H4 (cell line): ENCODE measurements around the gene AIM2. TPM values are rescaled to one million over a fixed set of nuclear protein-coding genes. Genes with fewer than 3 reads are reported as not detected.
"Not testable (repeated sequence)": the region's sequence is repeated elsewhere in the genome, so short reads cannot be mapped to it uniquely, and the experiment has no call there.

ENCODE experiments used
- DNase-seq: peaks from one replicate; pipeline ENCODE4 v3.0.0-alpha.2; 2015; ENCODE audit warnings: low spot score
- total RNA-seq: library from RNA; depleted of rRNA; stranded (reverse); fragments of >200 nt; shearing (Covaris generic); gene quantifications from 2 replicates; pipeline ENCODE4 v1.2.3, GENCODE V29; 2014

AIM2 gene
- total RNA-seq, 1 experiment from 2014 or later = 39.5 TPM

DNA sequence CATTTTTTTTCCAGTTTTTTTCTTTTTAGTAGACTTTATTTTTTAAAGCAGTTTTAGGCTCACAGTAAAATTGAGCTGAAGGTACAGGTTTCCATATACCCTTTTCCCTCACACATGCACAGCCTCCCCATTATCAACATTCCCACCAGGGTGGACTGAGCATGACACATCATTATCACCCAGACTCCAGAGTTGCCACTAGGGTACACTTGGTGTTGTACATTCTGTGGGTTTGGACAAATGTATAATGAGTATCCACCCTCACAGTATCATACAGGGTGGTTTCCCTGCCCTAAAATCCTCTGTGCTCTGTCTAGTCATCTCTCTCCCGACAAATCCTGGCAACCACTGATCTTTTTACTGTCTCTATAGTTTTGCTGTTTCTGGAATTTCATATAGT, 3.0 kb upstream of the AIM2 start:
- no peak for DNase-seq

DNA sequence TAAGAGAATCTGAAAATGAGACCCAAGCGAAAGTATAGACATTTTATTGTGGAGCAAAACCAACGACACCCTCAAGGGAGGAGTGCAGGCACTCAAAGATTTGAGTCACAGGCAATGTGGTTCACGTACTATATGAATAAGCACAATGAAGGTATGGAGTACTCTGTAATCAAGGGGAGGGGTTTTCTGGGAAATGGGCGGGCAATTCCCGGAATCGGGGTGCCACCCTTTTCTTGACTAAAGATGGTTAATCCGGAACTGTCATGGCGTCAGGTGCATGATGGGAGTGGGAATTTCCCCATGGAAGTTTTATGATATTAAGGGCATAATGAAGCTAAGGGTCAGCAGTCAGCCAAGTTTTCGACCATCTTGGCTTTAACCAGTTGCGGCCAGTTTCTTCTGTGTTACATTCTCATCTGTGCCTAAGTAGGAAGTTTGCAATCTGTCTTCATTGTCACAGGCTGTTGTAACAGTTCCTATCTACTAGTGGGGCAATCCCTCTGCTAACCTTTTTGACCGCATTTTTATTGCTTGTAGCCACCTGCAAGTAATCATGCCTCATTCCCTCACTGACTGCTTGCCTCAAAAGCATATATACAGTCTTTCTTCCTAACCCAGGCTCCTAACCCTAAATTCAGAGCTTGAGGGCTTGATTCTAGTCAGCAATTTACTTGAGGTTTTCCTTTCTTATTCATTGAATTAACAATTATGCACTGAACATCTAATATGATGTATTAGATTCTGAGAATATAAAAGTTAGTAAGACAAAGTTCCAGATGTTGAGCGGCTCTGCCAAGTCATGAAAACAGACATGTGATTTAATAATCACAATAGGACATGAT, 775 bp upstream of the AIM2 start:
- DNase-seq = peak; percentile 94

DNA sequence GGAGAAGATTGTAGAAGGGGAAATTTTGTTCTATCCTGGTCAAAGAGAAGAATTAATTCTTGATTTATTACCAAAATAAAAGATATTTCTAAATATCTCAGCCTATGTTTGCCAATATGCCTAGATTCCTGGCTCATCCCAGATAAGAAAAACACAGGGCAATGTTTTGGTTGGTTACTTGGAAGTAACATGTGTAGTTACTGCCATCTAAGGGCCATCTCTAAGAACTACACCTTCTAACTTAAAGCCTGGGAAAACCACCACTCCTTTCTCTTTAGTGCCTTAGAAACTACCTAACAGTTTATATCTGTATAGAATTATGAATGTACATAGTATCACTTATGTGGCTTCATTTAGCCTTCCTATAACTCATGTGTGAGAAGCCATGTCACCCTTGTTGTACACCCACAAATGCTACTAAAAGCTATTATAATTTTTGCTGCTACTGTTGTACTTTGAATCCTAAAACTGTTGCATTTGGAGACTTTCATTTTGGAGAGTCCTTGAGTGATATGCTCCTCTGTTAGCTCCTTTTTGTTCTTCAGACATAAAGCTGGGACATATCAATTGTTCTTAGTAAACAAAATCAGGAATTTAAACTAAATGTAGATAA, 4.5 kb downstream of the AIM2 start:
- peak; percentile 74 for DNase-seq

DNA sequence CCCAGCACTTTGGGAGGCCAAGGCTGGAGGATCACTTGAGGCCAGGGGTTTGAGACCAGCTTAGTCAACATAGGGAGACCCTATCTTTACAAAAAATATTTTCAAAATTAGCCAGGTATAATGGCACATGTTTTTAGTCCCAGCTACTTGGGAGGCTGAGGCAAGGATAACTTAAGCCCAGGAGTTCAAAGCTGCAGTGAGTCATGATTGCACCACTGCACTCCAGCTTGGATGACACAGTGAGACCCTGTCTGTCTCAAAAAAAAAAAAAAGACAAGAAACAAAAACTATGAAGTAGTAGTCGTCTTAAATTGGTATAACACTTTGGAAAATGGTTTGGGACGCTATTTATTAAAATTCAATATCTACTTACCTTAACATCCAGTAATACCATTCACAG, 7.7 kb downstream of the AIM2 start:
- no peak for DNase-seq

DNA sequence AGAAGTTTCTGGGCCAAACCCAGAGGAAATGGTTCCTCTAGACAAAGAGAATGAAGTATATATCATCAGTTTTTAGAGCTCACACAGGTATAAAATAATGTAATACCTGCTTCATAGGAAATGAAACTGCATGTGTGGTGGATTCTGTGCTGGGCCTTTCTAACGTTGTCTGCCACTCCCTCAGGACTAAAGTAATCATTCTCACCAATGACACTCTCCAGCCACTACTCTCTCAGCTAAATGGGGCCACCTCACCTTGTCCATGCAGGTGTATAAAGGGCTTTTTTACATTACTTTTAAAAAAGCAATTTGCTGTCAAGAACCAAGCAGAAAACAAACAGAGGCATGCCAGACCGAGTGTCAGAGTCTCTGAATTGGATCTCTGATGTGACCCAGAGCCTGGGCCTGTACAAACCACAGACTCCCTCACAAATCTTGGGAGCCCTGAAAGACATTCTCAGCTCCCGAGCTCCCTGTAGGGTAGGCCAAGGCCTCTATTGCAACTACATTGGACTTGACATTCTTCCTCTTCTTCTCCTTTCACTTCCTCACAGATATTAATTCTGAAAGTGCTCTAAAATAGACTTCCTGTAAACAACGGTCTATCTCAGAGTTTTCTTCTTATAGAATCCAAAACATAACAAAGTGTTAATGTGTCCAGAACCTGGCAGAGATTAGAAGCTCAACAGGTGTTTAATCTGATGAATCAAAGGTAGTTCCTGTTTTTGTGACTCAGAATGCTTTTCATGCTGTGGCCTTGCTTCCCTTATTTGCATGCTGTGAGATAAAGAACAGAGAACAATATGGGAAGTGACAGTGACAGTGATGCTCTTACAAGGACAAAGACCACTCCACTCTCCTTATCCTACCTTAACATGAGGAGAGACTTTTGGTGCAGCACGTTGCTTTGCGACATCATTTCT, 8.6 kb downstream of the AIM2 start:
- no peak for DNase-seq

DNA sequence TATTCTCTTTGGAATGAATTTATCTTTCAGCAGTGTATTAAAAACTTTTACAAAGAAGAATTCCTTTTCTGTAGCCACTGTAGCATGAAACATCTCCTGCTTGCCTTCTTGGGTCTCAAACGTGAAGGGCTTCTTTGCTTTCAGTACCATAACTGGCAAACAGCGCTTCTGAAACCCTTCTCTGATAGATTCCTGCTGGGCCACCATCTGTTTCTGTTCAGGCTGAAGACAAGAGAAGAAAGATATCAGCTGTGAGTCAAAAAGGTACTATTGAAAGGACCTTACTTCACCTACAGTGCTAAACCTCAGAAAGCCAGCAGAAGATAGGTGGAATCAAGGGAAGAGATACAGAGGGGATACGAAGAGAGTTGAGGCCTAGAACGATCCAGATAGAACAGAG, 10.5 kb downstream of the AIM2 start:
- no peak for DNase-seq

DNA sequence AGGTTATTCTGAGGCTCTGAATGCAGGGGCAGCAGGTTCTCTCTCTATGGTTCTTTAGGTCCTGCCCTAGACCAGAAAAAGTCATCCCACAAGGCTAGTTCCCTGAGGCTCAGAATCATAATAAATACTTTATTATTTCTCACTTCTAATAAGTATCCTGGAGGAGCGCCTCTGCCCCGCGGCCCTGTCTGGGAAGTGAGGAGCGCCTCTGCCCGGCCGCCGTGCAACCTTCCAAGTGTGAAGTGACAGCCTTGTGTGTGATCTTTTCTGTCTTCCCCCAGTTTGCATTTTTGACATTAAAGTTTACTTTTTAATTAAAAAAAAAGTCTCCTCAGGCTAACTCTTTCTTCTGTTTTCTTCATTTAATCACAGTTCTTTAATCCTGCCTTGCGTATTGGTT, 11.5 kb downstream of the AIM2 start:
- no peak for DNase-seq

DNA sequence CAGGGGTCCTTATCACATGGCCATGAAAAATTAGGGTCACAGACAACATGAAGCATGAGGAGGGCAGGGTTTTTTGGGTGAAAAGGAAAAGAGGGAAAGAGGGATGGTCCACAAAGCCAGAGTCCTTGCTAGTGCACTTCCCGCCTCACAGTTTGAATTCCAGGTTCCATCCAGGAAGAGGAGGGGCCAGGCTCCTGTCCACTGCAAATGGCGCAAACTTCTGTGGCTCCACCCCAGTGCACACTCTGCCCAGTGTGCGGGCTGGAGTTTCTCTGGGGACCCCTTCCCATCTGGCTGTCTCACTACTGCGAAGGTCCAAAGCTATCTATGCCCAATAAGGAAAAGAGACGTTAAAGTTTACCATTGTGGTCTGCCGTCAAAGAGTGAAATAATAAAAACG, 17.8 kb downstream of the AIM2 start:
- no peak for DNase-seq

DNA sequence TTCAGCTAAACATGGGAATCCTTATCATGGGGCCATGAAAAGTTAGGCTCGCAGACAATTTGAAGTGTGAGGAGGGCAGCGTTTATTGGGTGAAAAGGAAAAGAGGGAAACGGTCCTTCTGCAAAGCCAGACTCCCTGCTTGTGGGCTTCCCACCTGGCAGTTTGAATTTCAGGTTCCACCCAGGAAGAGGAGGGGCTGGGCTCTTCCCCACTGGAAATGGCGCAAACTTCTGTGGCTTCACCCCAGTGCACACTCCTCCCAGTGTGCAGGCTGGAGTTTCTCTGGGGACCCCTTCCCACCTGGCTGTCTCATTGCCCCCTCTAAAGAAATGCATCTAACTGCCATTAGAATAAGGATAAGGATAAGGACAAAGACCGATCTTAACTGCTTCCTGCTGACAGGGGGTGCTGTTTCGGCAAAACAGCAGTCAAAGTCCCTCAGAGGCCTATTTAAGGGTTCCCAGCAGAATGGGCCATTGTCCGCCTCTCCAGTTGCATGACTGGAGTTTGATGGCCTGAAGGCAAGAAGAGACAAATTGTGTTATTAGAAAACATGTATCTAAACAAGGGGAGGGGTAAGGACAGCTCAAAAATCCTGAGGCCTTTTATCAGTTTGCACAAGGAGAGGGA, 20.4 kb downstream of the AIM2 start:
- peak; percentile 30 for DNase-seq

DNA sequence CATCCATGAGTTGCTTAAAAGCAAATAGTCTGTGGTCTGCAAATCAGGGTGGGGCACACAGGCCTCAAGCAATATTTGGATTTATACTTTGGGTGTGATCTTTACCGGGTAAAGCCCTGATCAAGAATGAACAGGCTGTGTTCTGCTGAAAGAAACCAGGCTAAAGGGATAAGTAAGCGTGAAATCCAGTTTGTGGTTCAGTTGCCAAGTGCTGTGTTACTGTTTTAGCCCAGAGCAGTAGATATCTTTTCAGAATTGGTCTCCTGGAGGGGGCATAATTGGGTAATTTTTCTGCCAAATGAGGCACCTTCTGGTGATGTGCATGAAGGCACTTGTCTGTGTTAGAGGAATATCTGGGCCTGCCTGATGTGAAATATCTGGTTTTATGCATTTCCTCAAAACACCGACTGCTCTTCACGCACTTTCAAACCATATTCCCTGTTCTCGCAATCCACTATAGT, 21.4 kb downstream of the AIM2 start:
- DNase-seq = no peak

DNA sequence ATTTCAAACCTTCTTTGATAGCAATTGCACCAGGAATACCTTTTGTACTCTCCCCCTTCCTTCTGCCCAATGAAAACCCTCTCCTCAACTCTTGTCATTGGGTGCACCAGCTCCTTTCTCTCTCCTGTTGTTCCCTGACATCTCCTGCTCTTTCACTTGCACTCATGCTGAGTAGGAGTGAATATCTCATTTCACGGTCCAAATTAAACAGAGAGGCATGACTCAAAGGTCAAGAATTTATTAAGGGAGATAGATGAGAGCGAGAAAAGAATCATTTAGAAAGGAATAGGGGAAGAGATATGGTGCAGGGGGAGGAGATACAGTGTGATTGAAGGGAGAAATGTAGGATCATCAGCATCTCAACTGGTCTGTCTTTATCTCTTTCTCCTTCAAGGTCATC, 22.1 kb downstream of the AIM2 start:
- DNase-seq = no peak

DNA sequence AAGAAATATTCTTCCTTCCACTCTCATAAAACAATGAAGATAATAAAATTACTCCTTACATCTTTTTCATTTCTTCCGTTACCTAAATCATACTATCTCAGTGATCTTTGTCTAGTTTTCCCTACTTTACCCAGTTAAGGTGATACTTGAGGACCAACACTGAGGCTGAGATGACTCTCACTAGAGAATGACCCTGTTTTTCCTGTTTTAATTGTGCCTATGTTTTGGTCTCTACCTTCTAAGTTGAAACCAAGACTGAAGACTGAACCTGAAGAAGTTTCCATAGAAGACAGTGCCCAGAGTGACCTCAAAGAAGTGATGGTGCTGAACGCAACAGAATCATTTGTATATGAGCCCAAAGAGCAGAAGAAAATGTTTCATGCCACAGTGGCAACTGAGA, 25.1 kb downstream of the AIM2 start:
- no peak for DNase-seq

DNA sequence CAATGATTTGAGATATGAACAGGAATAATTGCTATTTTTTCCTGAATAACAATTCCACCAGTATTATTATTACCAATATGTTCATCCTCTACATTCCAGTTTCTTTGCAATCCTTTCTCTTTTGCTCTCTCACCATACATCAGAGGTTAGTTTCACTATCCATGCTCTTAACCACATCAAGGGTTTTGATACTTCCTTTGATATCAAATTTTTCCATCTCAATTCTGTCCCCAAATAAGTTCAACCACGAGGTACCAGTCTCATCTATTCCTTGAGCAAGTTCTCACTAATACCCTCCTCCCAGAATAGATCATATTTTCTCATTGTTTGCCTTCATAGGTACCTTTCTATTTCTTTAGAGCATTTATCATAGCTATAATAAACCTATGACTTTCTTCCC, 30.1 kb downstream of the AIM2 start:
- not testable (repeated sequence) for DNase-seq

DNA sequence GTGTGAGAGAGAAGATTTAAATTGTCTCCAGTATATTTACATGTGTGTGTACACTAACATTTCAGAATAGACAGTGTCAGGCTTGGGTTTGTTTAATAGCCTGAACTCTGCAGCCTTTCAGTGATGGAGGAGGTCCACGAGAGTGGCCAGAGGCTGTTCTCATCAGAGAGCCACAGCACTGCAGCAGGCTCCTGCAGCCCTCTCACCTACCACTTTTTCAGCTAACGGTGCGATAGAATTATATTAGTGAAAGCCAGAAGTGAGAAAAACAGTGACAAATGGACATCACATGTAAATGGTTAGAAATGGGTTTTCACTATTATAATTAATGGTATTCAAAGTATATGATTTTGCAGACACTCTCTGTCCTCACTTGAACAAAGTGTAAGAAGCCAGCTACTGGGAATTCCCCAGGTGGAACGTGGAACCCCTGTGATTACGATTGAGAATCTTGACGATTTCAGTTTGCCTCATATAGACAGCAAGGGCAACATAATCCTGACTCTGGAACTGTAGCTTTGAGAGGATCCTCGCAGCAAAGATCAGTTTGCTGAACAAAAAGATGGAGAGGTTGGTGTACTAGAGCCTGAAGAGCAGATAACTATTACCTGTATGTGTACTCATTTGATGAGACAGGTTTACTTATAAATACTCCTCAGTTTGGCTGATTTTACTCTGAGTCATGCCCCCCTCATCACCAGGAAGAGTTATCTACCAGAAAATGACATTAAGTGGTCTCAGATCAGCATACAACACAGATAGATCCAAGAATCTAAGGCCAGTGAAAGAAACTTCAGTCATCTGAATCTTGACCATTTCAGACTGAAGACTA, 35.5 kb downstream of the AIM2 start:
- DNase-seq = no peak

DNA sequence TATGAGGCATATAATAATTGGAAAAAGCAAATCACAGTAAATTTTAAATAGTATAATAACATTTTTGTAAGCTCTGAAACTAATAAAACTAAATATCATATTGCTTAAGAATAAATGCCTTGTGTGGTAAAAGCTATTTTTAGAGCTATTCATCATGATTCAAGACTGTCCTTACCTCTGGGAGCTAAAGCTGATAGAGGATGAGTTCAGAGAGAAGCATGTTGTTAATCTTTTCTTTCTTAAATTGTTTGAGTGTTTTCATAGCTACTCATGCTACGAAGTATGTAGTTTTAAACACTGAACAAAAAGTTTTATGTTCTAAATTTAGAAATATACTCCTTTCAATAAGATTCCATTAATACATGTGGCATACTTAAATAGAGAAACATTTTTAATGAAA, 36.4 kb downstream of the AIM2 start:
- no peak for DNase-seq

DNA sequence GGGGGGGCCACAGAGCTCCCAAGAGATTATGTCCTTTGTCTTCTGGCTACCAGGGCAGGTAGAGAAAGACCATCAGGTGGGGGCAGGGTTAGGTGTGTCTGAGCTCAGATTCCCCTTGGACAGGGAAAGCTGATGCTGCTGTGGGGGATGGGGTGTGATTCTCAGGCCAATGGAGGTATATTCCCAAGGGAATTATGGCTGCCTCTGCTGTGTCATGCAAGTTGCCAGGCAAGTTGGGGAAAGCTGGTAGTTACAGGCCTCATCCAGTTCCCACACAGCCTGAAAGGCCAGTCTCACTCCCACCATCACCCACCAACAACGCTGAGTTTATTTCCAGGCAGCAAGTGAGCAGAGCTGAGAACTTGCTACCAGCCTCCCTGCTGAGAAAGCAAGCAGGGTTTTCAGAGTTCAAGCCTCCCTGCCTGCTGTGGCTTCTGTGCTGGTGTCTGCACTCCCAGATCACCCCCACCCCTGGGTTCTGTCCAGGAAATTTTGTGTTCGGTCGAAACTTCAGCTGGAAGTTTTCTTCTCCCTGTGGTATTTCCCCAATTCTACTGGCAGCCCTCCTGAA, 45.6 kb downstream of the AIM2 start:
- no peak for DNase-seq

DNA sequence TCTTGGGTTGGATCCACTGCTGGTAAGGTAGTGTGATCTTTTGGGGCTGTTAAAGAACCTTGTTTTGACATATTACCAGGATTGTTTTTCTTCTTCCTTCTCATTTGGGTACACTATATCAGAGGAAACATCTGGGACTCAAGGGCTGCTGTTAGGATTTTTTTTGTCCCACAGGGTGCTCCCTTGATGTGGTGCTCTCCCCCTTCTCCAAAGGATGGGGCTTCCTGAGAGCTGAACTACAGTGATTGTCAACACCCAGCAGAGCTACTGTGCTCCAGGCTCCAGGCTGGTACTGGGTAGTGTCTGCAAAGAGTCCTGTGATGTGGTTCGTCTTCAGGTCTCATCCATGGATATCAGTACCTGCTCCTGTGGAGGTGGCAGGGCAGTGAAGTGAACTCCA, 46.3 kb downstream of the AIM2 start:
- no peak for DNase-seq

DNA sequence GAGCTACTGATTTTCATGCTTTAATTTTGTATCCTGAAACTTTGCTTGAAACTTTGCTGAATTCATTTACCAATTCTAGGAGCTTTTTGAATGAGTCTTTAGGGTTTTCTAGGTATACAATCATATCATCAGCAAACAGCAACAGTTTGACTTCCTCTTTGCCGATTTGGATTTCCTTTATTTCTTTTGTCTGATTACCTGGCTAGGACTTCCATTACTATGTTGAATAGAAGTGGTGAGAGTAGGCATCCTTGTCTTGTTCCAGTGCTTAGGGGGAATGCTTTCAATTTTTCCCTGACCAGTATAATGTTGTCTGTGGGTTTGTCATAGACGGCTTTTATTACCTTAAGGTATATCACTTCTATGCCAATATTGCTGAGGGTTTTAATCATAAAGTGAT, 49.7 kb downstream of the AIM2 start:
- DNase-seq = not testable (repeated sequence)

DNA sequence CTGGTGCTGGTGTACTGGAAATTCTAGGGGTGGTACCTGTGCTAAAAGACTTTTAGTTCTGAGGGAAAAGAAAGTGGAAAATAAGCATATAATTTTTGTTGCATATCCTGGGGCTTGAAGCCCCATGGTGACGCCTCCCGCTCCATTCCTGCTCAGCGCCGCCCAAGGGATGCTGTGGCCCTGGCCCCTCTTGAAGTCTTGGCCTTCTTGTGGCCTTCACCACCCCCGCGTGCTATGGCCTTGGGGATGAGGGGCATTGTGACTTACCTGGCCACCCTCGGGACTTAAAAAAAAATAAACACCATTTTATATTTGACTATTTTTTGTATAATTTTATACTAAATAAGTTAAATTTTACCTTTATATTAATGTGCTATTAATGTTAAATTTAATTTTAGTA, 51.5 kb downstream of the AIM2 start:
- DNase-seq = no peak

DNA sequence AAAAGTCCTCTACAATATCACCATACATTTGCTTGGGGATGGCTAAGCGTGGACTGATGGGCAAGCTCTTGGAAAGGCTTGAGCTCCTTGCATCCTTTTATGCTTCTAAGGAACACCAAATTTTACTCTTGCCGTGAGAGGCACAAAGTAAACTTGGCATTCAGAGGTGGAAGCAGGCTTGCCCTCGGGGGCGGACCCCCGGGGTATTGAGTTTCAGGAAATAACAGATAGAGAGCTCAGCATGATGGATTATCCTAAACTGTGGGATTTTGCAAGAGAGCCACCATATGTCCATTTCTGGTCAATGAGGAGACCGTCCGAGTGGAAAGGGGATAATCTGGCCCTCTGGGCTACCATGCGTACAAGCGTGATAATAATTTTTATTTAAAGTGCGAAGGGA, 52.8 kb downstream of the AIM2 start:
- DNase-seq = no peak

DNA sequence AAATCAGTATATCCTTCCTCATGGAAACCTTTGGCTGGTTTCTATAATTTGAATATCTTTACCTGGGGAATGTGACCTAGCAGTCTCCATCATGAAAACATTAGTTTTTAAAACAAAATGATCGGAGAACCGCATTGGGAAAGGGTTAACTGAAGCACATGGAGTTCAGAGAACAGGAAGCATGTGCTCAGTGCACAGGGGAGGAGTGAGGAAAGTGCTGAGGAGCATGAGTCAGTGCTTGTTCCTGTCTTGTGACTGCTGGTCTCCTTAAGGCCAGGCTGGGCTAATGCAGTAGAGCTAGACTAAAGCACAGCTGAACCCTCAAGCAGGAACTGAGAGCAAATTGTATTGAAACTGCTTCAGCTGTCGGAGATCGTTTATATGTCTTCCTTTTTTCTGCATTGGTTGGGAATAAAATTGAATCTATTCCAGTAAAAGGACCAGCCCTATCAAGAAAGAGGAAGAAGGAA, 61.1 kb downstream of the AIM2 start:
- DNase-seq = peak; percentile 84
